Measurements from ENCODE around the gene AKAP13. TPM values are rescaled to one million over a fixed set of nuclear protein-coding genes. Genes with fewer than 3 reads are reported as not detected.

AKAP13 gene
- polyA plus RNA-seq, 1 of the 3 experiments (the other 2 are of a cell fraction): 8.4 TPM

DNA sequence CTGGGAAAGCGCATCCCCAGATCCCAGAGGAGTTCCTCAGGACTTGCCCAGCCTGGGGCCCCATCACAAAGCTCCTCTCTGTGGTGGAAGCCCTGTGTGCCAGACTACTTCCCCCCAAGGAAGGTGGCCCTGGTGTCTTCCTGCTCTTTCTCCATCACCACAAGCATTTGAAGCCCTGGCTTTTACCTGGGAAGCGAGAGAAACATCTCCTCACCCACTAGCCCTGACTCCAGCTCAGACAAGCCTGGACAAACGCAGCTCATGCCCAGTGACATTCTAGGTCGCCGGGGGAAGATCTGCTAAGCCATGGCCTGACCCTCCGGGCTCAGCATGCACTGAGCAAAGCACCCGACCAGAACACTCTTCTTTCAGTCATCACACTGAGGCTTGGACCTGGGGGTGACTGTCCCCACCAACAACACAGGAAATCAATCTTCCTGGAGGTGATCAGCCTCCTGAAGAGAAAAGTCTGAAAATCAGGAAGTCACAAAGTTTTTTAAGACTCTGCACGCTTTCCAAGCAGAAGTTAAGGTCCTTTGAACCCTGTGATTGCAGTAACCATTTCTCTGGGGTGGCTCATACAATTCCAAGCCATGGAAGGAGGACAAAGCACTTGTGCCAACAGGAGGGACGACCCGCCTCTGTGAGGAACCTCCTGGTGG lies 373.5 kb downstream of the AKAP13 start:
- peaks cover 0 to 36% of the 10 kb centered on the region in 2 experiments; a peak in 1 of 4 replicates for H3K4me1 ChIP-seq (ENCODE audit: control insufficient read depth in 1 of 2, insufficient read depth in 2 of 2, low read depth in 1 of 2, low read length in 1 of 2)
- CTCF ChIA-PET: interaction anchor here (1.1 to 1.6 kb wide), 2 partner anchors 29 to 86 kb away, joined by 3 to 6 read pairs; no protein-coding TSS in a partner anchor
- no peaks in the 10 kb centered on the region for H3K9me2 ChIP-seq
- POLR2A ChIA-PET: no interaction called here
- no peak overlapping the region for H3K9ac ChIP-seq
- H4K20me1 ChIP-seq (ENCODE audit: insufficient read depth): no peaks in the 10 kb centered on the region
- H3K79me2 ChIP-seq (ENCODE audit: insufficient read depth): no peaks in the 10 kb centered on the region
- H2AFZ ChIP-seq (ENCODE audit: low read depth): no peak overlapping the region
- H3K27me3 ChIP-seq (ENCODE audit: insufficient read depth): no peaks in the 10 kb centered on the region
- no peak overlapping the region for H3K27ac ChIP-seq (ENCODE audit: low read depth in 2 of 2, low read length in 1 of 2)
- no peak for DNase-seq
- H3F3A ChIP-seq (replicated peaks; ENCODE audit: insufficient read depth): no peaks in the 10 kb centered on the region
- H3K4me3 ChIP-seq (ENCODE audit: low read depth in 2 of 2, low read length in 1 of 2): no peak overlapping the region
- H3K4me2 ChIP-seq: no peak overlapping the region
- no peaks in the 10 kb centered on the region for H3K9me3 ChIP-seq
- H3K36me3 ChIP-seq (replicated peaks in 1 of 2; ENCODE audit: control insufficient read depth in 1 of 2, insufficient read depth in 2 of 2, low read length in 1 of 2): peaks cover 0 to 8% of the 10 kb centered on the region in 2 experiments
- TF ChIP-seq EP300 (IDR thresholded peaks at IDR 0.05; ENCODE audit: borderline replicate concordance in 1 of 2, low read depth in 1 of 2, low read length in 1 of 2) (no peak), NFIC (IDR thresholded peaks at IDR 0.05; ENCODE audit: borderline replicate concordance) (no peak), GABPA (IDR thresholded peaks at IDR 0.05; ENCODE audit: low read depth) (no peak), FOXJ3 (CRISPR knock-in tag; IDR thresholded peaks at IDR 0.05) (no peak), RFX5 (IDR thresholded peaks at IDR 0.05; ENCODE audit: low read length) (no peak), RCOR1 (IDR thresholded peaks at IDR 0.05; ENCODE audit: low read length) (no peak), TAF1 (IDR thresholded peaks at IDR 0.05; ENCODE audit: borderline replicate concordance, low read depth, low read length) (no peak), TCF12 (IDR thresholded peaks at IDR 0.05) (no peak), SIN3A (IDR thresholded peaks at IDR 0.05; ENCODE audit: borderline replicate concordance, low read depth, low read length) (no peak), GATA2 (CRISPR knock-in tag; IDR thresholded peaks at IDR 0.05) (no peak)
- TF ChIP-seq, protein P1, sequence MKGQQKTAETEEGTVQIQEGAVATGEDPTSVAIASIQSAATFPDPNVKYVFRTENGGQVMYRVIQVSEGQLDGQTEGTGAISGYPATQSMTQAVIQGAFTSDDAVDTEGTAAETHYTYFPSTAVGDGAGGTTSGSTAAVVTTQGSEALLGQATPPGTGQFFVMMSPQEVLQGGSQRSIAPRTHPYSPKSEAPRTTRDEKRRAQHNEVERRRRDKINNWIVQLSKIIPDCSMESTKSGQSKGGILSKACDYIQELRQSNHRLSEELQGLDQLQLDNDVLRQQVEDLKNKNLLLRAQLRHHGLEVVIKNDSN (IDR thresholded peaks at IDR 0.05; ENCODE audit: borderline replicate concordance, low read depth): no peak
- TF ChIP-seq, protein P2, sequence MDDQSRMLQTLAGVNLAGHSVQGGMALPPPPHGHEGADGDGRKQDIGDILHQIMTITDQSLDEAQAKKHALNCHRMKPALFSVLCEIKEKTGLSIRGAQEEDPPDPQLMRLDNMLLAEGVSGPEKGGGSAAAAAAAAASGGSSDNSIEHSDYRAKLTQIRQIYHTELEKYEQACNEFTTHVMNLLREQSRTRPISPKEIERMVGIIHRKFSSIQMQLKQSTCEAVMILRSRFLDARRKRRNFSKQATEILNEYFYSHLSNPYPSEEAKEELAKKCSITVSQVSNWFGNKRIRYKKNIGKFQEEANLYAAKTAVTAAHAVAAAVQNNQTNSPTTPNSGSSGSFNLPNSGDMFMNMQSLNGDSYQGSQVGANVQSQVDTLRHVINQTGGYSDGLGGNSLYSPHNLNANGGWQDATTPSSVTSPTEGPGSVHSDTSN (IDR thresholded peaks at IDR 0.05): no peak
- TF ChIP-seq, protein P3, sequence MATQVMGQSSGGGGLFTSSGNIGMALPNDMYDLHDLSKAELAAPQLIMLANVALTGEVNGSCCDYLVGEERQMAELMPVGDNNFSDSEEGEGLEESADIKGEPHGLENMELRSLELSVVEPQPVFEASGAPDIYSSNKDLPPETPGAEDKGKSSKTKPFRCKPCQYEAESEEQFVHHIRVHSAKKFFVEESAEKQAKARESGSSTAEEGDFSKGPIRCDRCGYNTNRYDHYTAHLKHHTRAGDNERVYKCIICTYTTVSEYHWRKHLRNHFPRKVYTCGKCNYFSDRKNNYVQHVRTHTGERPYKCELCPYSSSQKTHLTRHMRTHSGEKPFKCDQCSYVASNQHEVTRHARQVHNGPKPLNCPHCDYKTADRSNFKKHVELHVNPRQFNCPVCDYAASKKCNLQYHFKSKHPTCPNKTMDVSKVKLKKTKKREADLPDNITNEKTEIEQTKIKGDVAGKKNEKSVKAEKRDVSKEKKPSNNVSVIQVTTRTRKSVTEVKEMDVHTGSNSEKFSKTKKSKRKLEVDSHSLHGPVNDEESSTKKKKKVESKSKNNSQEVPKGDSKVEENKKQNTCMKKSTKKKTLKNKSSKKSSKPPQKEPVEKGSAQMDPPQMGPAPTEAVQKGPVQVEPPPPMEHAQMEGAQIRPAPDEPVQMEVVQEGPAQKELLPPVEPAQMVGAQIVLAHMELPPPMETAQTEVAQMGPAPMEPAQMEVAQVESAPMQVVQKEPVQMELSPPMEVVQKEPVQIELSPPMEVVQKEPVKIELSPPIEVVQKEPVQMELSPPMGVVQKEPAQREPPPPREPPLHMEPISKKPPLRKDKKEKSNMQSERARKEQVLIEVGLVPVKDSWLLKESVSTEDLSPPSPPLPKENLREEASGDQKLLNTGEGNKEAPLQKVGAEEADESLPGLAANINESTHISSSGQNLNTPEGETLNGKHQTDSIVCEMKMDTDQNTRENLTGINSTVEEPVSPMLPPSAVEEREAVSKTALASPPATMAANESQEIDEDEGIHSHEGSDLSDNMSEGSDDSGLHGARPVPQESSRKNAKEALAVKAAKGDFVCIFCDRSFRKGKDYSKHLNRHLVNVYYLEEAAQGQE (IDR thresholded peaks at IDR 0.05; ENCODE audit: low read depth, low read length): no peak
- 93% methylated on average over 8 of the region's 10 CpGs for WGBS (ENCODE audit: low lambda C conversion rate)

Measured in SK-N-SH (cell line).